ENCODE data around the gene CDH4. TPM values are rescaled to one million over a fixed set of nuclear protein-coding genes. Genes with fewer than 3 reads are reported as not detected.
"Not testable (repeated sequence)": the region's sequence is repeated elsewhere in the genome, so short reads cannot be mapped to it uniquely, and the experiment has no call there.

Gene CDH4
- total RNA-seq, 1 donor from 2014 or later: not detected

DNA sequence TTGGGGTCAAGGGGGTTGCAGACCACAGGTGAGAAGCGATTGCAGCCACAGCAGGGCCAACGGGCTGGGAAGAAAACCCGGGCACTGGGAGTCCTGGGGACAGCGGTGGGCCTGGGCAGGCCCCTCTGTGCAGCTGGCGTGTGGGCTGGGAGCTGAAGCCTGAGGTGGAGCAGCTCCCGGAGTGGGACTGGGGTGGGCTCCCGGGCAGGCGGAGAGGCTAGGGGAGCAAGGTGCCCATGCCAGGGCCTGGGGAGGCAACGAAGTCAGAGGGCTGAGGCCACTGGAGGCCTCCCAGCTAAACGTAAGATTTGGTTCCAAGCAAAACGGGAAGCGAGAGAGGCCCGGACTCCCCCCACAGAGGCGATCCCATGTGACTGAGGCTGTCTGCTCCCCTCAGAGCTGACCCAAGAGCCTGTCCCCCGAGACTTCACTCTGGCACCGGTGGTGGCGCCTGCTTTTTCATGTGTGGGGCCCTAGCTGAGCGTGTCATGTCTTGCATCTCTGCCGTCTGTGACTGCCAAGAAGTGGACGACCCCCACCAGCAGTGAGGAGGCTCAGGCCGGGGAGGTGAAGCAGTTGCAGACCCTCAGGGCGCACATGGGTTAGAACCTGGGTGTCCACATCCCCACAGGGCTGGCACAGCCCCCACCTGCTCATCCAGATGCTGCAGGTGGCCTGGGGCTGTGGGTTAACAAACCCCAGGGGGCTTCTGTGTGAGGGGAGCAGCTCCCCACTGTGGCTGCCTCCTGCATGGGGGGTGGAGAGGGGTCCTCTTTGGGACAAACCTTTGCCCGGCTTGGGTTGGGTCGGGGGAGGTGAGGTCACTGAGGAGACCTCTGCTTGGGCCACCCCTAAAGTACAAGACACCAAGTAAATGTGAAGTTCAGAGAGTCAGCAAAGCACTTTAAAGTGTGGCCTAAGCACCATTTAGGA, 601.3 kb downstream of the CDH4 start:
- Mint-ChIP-seq H3K27me3 (no peaks in the 10 kb centered on the region), H3K4me1 (no peaks in the 10 kb centered on the region), H3K27ac (no peak overlapping the region), H3K4me3 (no peak overlapping the region), H3K9me3 (no peaks in the 10 kb centered on the region), H3K36me3 (ENCODE audit: low read depth) (no peaks in the 10 kb centered on the region)
- DNase-seq (no peak), ATAC-seq (ENCODE audit: low read depth) (no peak)
- ChIA-PET CTCF (no interaction called here), POLR2A (no interaction called here)
- TF ChIP-seq, protein P1, sequence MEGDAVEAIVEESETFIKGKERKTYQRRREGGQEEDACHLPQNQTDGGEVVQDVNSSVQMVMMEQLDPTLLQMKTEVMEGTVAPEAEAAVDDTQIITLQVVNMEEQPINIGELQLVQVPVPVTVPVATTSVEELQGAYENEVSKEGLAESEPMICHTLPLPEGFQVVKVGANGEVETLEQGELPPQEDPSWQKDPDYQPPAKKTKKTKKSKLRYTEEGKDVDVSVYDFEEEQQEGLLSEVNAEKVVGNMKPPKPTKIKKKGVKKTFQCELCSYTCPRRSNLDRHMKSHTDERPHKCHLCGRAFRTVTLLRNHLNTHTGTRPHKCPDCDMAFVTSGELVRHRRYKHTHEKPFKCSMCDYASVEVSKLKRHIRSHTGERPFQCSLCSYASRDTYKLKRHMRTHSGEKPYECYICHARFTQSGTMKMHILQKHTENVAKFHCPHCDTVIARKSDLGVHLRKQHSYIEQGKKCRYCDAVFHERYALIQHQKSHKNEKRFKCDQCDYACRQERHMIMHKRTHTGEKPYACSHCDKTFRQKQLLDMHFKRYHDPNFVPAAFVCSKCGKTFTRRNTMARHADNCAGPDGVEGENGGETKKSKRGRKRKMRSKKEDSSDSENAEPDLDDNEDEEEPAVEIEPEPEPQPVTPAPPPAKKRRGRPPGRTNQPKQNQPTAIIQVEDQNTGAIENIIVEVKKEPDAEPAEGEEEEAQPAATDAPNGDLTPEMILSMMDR (IDR thresholded peaks at IDR 0.05): no peak
- intact Hi-C loops (cut with micrococcal nuclease): no loop called here

DNA sequence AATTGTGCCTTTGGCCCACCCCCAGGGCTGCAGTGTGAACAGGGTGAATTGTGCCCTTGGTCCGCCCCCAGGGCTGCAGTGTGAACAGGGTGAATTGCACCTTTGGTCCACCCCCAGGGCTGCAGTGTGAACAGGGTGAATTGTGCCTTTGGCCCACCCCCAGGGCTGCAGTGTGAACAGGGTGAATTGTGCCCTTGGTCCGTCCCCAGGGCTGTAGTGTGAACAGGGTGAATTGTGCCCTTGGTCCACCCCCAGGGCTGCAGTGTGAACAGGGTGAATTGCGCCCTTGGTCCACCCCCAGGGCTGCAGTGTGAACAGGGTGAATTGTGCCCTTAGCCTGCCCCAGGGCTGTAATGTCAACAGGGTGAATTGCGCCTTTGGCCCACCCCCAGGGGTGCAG, 602.5 kb downstream of the CDH4 start:
- H3K9me3 Mint-ChIP-seq; H3K4me3 Mint-ChIP-seq; DNase-seq; intact Hi-C loops (cut with micrococcal nuclease); H3K27ac Mint-ChIP-seq; POLR2A ChIA-PET; H3K36me3 Mint-ChIP-seq (ENCODE audit: low read depth); ATAC-seq (ENCODE audit: low read depth); CTCF ChIA-PET; H3K27me3 Mint-ChIP-seq; H3K4me1 Mint-ChIP-seq: not testable (repeated sequence)

DNA sequence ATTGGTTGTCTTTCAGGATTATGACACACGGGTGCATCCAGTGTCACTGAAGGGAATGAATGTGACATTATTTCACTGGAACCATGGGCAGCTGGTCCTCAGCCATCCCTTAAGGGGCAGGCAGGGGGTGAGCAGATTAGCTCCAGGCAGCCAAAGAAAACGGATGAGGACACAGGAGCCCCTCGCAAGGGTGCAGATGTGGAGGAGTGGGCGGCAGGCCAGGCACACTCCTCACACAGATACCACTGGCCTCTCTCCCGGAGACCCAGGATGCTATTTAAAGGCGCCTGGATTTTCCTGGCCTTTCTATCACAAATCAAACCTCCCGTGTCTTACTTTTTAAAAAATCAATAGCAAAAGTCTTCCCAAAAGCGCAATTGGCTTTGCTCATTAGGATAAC, 603.2 kb downstream of the CDH4 start:
- DNase-seq (no peak), ATAC-seq (ENCODE audit: low read depth) (no peak)
- POLR2A ChIA-PET: no interaction called here
- H3K9me3 Mint-ChIP-seq: no peaks in the 10 kb centered on the region
- H3K27me3 Mint-ChIP-seq: no peaks in the 10 kb centered on the region
- intact Hi-C loops (cut with micrococcal nuclease): no loop called here
- TF ChIP-seq, protein P1 (IDR thresholded peaks at IDR 0.05): no peak
- no peaks in the 10 kb centered on the region for H3K4me1 Mint-ChIP-seq
- no peak overlapping the region for H3K4me3 Mint-ChIP-seq
- H3K27ac Mint-ChIP-seq: no peak overlapping the region
- CTCF ChIA-PET: no interaction called here
- no peaks in the 10 kb centered on the region for H3K36me3 Mint-ChIP-seq (ENCODE audit: low read depth)

DNA sequence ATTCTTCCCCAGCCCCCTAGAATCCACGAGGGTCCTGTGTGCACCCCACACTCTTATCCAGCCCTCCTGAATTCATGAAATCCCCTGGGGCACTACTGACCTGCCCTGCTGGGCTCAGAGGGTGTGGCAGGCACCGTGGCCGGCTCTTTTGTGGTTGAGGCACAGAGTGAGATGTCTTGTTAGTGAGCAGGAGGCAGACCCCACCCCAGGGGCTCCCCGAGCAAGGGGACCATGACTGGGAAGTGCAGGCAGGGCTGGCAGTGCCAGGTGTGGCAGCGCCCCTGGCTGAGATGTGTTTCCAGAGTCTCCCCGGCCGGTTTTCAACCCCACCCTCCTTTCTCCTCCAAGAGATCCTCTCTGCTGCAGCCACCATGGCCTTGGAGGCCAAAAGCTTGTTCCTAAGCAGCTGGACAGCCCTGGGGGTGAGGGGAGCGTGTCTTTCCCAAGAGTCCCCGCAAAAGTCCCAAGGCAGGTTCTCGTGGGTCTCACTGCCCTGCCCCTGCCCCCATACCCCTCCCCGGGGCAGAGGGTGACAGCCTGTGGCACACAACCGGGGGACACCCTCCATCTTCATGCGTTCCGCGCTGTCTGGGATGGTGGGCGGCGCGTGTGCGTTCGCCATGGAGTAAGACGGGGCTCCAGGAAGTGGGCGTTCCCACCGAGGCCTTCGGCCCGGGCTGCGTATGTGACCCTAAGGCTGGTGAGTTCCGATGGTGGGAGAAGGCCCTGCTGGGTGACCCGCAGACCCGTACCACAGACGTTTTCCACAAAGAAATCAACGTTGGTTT, 604.8 kb downstream of the CDH4 start:
- H3K4me3 Mint-ChIP-seq: no peak overlapping the region
- H3K27me3 Mint-ChIP-seq: no peaks in the 10 kb centered on the region
- intact Hi-C loops (cut with micrococcal nuclease): no loop called here
- CTCF ChIA-PET: no interaction called here
- H3K9me3 Mint-ChIP-seq: no peaks in the 10 kb centered on the region
- H3K36me3 Mint-ChIP-seq (ENCODE audit: low read depth): no peaks in the 10 kb centered on the region
- H3K4me1 Mint-ChIP-seq: no peaks in the 10 kb centered on the region
- POLR2A ChIA-PET: no interaction called here
- no peak overlapping the region for H3K27ac Mint-ChIP-seq
- ATAC-seq (ENCODE audit: low read depth): no peak
- TF ChIP-seq, protein P1 (IDR thresholded peaks at IDR 0.05): no peak
- no peak for DNase-seq

DNA sequence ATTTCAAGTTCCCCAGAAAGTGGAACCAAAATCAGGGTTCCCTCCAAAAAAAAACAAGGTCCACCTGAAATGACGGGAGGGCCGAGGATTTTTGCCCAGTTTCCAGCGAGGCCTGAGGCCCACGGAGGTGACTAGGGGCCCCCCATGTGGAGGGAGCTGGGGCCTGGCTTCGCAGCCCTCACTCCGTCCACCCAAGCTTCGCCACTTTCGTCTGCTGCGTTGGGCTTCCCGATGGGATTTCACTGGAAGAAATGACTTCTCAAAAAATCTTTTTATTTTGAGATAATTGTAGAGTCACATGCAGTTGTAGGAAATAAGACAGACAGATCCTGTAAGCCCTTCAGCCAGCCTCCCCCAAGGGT, 605.3 kb downstream of the CDH4 start:
- CTCF ChIA-PET: no interaction called here
- POLR2A ChIA-PET: no interaction called here
- no peak overlapping the region for H3K27ac Mint-ChIP-seq
- H3K9me3 Mint-ChIP-seq: no peaks in the 10 kb centered on the region
- no peak for ATAC-seq (ENCODE audit: low read depth)
- DNase-seq: no peak
- intact Hi-C loops (cut with micrococcal nuclease): no loop called here
- H3K36me3 Mint-ChIP-seq (ENCODE audit: low read depth): no peaks in the 10 kb centered on the region
- H3K4me3 Mint-ChIP-seq: no peak overlapping the region
- no peaks in the 10 kb centered on the region for H3K4me1 Mint-ChIP-seq
- no peaks in the 10 kb centered on the region for H3K27me3 Mint-ChIP-seq
- TF ChIP-seq, protein P1 (IDR thresholded peaks at IDR 0.05): no peak

Data from activated B cell treated with CpG ODN at 0.5 μM for 24 hours (primary cell).